H1 (cell line): ENCODE measurements around the gene AGER.

Experiments used
- ATF2 ChIP-seq: IDR thresholded peaks from 2 replicates; pipeline ENCODE4 v1.6.1; 2012; ENCODE audit warnings: low read length, inconsistent platforms
- CEBPB ChIP-seq: IDR thresholded peaks from 2 replicates; pipeline ENCODE4 v1.6.1; 2012; ENCODE audit warnings: low read depth, low read length
- EP300 ChIP-seq, 2 experiments: IDR thresholded peaks; 1 replicate in 1 of 2; 2 replicates in 1 of 2; pipeline ENCODE4 v1.6.1; 2011 to 2012; ENCODE audit warnings: low read depth in 2 of 2, low read length in 2 of 2, mild to moderate bottlenecking in 2 of 2, borderline replicate concordance in 1 of 2, inconsistent platforms in 1 of 2, moderate library complexity in 1 of 2
- EZH2 ChIP-seq: fragments of 200-600 bp; sonication (generic); IDR thresholded peaks from 2 replicates; pipeline ENCODE4 v1.7.1; 2012; ENCODE audit warnings: low read depth, mild to moderate bottlenecking, moderate library complexity, low read length, inconsistent platforms; ENCODE audit not compliant: severe bottlenecking
- JUND ChIP-seq: IDR thresholded peaks from 2 replicates; pipeline ENCODE4 v1.6.1; 2011; ENCODE audit warnings: mild to moderate bottlenecking, improper control_type of control experiment, low read length
- KDM5A ChIP-seq: fragments of 200-600 bp; IDR thresholded peaks from 2 replicates; pipeline ENCODE4 v1.7.1; 2012; ENCODE audit warnings: mild to moderate bottlenecking, low read length, inconsistent platforms, mixed read lengths
- POLR2A ChIP-seq, 2 experiments: IDR thresholded peaks; 1 replicate in 1 of 2; 2 replicates in 1 of 2; pipeline ENCODE4 v1.6.1; 2011; ENCODE audit warnings: low read depth in 2 of 2, low read length in 2 of 2, mild to moderate bottlenecking in 2 of 2; ENCODE audit errors: control extremely low read depth in 1 of 2
- POLR2AphosphoS5 ChIP-seq: IDR thresholded peaks from 2 replicates; pipeline ENCODE4 v1.6.1; 2011; ENCODE audit warnings: low read depth, low read length
- YY1 ChIP-seq: IDR thresholded peaks from 2 replicates; pipeline ENCODE4 v1.6.1; 2011; ENCODE audit warnings: low read depth, mild to moderate bottlenecking, low read length
- TF ChIP-seq, protein P1 (sequence below), 3 experiments: IDR thresholded peaks; 1 replicate in 2 of 3; 2 replicates in 1 of 3; pipeline versions ENCODE4 v1.5.1 to v1.6.1; 2011; ENCODE audit warnings: low read length in 3 of 3, mild to moderate bottlenecking in 3 of 3, inconsistent platforms in 2 of 3, low read depth in 1 of 3, moderate library complexity in 1 of 3; ENCODE audit not compliant: insufficient read depth in 1 of 3; ENCODE audit errors: control extremely low read depth in 1 of 3

DNA sequence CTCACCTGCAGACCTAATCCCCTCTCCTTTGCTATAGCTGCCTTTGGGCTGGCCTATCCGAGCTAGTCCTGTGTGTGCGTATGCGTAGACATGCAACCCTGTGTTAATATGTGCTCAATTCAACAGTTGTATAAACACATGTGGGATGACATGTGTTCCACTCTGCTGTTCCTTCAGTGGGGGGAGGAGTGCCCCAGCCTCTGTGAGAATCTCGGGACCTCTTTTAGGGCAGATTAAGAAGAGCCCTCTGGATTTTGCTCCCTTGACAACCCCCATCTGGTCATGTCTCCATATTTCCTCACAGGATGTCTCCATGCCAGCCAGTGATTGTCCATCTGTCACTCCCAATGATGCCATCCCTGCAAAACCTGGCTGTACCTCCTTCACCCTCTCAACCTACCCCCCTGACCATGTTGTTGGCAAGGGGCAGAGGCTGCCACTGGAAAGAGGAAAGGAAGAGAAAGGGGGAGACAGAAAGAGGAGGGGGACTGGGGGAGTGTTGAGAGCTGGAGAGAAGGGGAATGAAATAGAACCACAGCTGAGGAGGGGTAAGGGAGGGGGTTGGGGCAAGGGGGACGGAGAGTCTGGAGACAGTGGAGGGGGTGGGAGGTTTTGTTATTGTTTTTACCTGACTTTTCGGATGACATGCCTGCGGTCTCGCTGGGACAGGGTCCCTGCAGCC is 32.7 kb downstream of the AGER start:
- TF ChIP-seq POLR2AphosphoS5 (no peak), EZH2 (no peak), EP300 (IDR thresholded peaks at IDR 0.05; ENCODE audit: borderline replicate concordance in 1 of 2, low read depth in 2 of 2, low read length in 2 of 2) (no peak), POLR2A (IDR thresholded peaks at IDR 0.05; ENCODE audit: control extremely low read depth in 1 of 2, low read depth in 2 of 2, low read length in 2 of 2) (no peak), CEBPB (no peak), KDM5A (no peak), YY1 (no peak), JUND (no peak), ATF2 (no peak)
- TF ChIP-seq, protein P1, sequence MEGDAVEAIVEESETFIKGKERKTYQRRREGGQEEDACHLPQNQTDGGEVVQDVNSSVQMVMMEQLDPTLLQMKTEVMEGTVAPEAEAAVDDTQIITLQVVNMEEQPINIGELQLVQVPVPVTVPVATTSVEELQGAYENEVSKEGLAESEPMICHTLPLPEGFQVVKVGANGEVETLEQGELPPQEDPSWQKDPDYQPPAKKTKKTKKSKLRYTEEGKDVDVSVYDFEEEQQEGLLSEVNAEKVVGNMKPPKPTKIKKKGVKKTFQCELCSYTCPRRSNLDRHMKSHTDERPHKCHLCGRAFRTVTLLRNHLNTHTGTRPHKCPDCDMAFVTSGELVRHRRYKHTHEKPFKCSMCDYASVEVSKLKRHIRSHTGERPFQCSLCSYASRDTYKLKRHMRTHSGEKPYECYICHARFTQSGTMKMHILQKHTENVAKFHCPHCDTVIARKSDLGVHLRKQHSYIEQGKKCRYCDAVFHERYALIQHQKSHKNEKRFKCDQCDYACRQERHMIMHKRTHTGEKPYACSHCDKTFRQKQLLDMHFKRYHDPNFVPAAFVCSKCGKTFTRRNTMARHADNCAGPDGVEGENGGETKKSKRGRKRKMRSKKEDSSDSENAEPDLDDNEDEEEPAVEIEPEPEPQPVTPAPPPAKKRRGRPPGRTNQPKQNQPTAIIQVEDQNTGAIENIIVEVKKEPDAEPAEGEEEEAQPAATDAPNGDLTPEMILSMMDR (IDR thresholded peaks at IDR 0.05; ENCODE audit: control extremely low read depth in 1 of 3, insufficient read depth in 1 of 3, low read depth in 1 of 3, low read length in 3 of 3): no peak
